Activated CD8-positive, alpha-beta memory T cell treated with anti-CD3 and anti-CD28 coated beads, Interleukin-2, amount 10 ng/mL, durations not matched to agents 7 days and 5 days (primary cell): ENCODE results near the gene TASP1. TPM values are rescaled to one million over a fixed set of nuclear protein-coding genes. Genes with fewer than 3 reads are reported as not detected.
"Not testable (repeated sequence)": the region's sequence is repeated elsewhere in the genome, so short reads cannot be mapped to it uniquely, and the experiment has no call there.

Source experiments
- ATAC-seq: fragments of 150-1000 bp; cut with Tn5 transposase; one replicate; pipeline ENCODE4 v1.10.0; 2021; ENCODE audit warnings: moderate library complexity
- CTCF ChIA-PET: fragments of 350-600 bp; sonication (Branson Sonifier 250); formaldehyde crosslinking; loops from one replicate; lab custom pipeline; 2021; ENCODE audit warnings: antibody characterized with exemption; lab: Charles Lee
- DNase-seq: peaks from one replicate; pipeline ENCODE4 v3.0.0-alpha.2; 2020
- H3K27ac Mint-ChIP-seq: one replicate; pipeline ENCODE4 v1.8.0; 2021; ENCODE audit warnings: mild to moderate bottlenecking, mixed read lengths
- H3K27me3 Mint-ChIP-seq: one replicate; pipeline ENCODE4 v1.8.0; 2021; ENCODE audit warnings: mixed read lengths
- H3K36me3 Mint-ChIP-seq: one replicate; pipeline ENCODE4 v1.8.0; 2021; ENCODE audit warnings: mild to moderate bottlenecking, mixed read lengths
- H3K4me1 Mint-ChIP-seq: one replicate; pipeline ENCODE4 v1.8.0; 2021; ENCODE audit warnings: mixed read lengths
- H3K4me3 Mint-ChIP-seq: one replicate; pipeline ENCODE4 v1.8.0; 2021; ENCODE audit warnings: mild to moderate bottlenecking, moderate library complexity, mixed read lengths
- H3K9me3 Mint-ChIP-seq: one replicate; pipeline ENCODE4 v1.8.0; 2022; ENCODE audit warnings: low read depth, mixed read lengths
- total RNA-seq, 2 experiments: library from RNA; stranded (reverse); gene quantifications; one replicate each; pipeline ENCODE4 v1.2.3, GENCODE V29; 2021

TASP1 gene
- total RNA-seq, 2 experiments from 2014 or later = 10.3 to 11.7 TPM

- no peak overlapping the region for H3K27ac Mint-ChIP-seq
- no peaks in the 10 kb centered on the region for H3K4me1 Mint-ChIP-seq
- DNase-seq (no peak), ATAC-seq (no peak)
- H3K36me3 Mint-ChIP-seq = peaks cover 19% of the 10 kb centered on the region
- CTCF ChIA-PET = no interaction called here
- H3K9me3 Mint-ChIP-seq = no peaks in the 10 kb centered on the region
- H3K4me3 Mint-ChIP-seq = no peak overlapping the region
- no peaks in the 10 kb centered on the region for H3K27me3 Mint-ChIP-seq
These were observed 12.0 kb downstream of the TASP1 start for GRCh38 chr20:13626724-13627123.

- Mint-ChIP-seq H3K36me3 (peaks cover 19% of the 10 kb centered on the region), H3K4me1 (no peaks in the 10 kb centered on the region), H3K27ac (no peak overlapping the region), H3K27me3 (no peaks in the 10 kb centered on the region), H3K4me3 (no peak overlapping the region), H3K9me3 (no peaks in the 10 kb centered on the region)
- ATAC-seq = no peak
- no peak for DNase-seq
- CTCF ChIA-PET = no interaction called here
These were observed 13.3 kb downstream of the TASP1 start for GRCh38 chr20:13625304-13625979.

GRCh38 chr20:13619415-13619814, 19.3 kb downstream of the TASP1 start:
- CTCF ChIA-PET = interaction anchor here (0.6 kb wide), 1 partner anchor 797 kb away, joined by 3 read pairs; no protein-coding TSS in a partner anchor
- not testable (repeated sequence) for H3K9me3 Mint-ChIP-seq
- peaks cover 13% of the 10 kb centered on the region for H3K36me3 Mint-ChIP-seq

GRCh38 chr20:13618456-13618855, 20.3 kb downstream of the TASP1 start:
- H3K36me3 Mint-ChIP-seq = peaks cover 12% of the 10 kb centered on the region
- H3K4me3 Mint-ChIP-seq, H3K27ac Mint-ChIP-seq, CTCF ChIA-PET, ATAC-seq, H3K4me1 Mint-ChIP-seq, DNase-seq, H3K27me3 Mint-ChIP-seq, H3K9me3 Mint-ChIP-seq: not testable (repeated sequence)

More at GRCh38 chr20:13619415-13619814, 19.3 kb downstream of the TASP1 start:
- not testable (repeated sequence) for H3K27ac Mint-ChIP-seq, DNase-seq, H3K27me3 Mint-ChIP-seq, H3K4me1 Mint-ChIP-seq, ATAC-seq, H3K4me3 Mint-ChIP-seq

- H3K4me1 Mint-ChIP-seq, DNase-seq, H3K27ac Mint-ChIP-seq, H3K27me3 Mint-ChIP-seq, H3K9me3 Mint-ChIP-seq, ATAC-seq, H3K4me3 Mint-ChIP-seq, CTCF ChIA-PET: not testable (repeated sequence)
- peaks cover 10% of the 10 kb centered on the region for H3K36me3 Mint-ChIP-seq
These were observed 21.1 kb downstream of the TASP1 start for GRCh38 chr20:13617585-13617984.

GRCh38 chr20:13616713-13617112, 22.0 kb downstream of the TASP1 start:
- ATAC-seq, H3K27me3 Mint-ChIP-seq, CTCF ChIA-PET, H3K36me3 Mint-ChIP-seq, H3K9me3 Mint-ChIP-seq, DNase-seq, H3K4me1 Mint-ChIP-seq, H3K4me3 Mint-ChIP-seq, H3K27ac Mint-ChIP-seq: not testable (repeated sequence)

- Mint-ChIP-seq H3K4me1 (no peaks in the 10 kb centered on the region), H3K36me3 (peaks cover 6% of the 10 kb centered on the region), H3K4me3 (no peak overlapping the region), H3K9me3 (no peaks in the 10 kb centered on the region), H3K27ac (no peak overlapping the region), H3K27me3 (no peaks in the 10 kb centered on the region)
- DNase-seq (no peak), ATAC-seq (no peak)
- CTCF ChIA-PET = no interaction called here
These were observed 24.8 kb downstream of the TASP1 start for GRCh38 chr20:13613917-13614316.

GRCh38 chr20:13611611-13612125, 27.1 kb downstream of the TASP1 start:
- Mint-ChIP-seq H3K27ac (no peak overlapping the region), H3K4me3 (no peak overlapping the region), H3K36me3 (peaks cover 9% of the 10 kb centered on the region), H3K27me3 (no peaks in the 10 kb centered on the region), H3K4me1 (no peaks in the 10 kb centered on the region), H3K9me3 (no peaks in the 10 kb centered on the region)
- DNase-seq (no peak), ATAC-seq (no peak)
- CTCF ChIA-PET = no interaction called here

GRCh38 chr20:13610184-13610583, 28.5 kb downstream of the TASP1 start:
- no peak for DNase-seq
- Mint-ChIP-seq H3K9me3 (no peaks in the 10 kb centered on the region), H3K4me3 (no peak overlapping the region), H3K36me3 (peaks cover 10% of the 10 kb centered on the region), H3K4me1 (no peaks in the 10 kb centered on the region), H3K27me3 (no peaks in the 10 kb centered on the region), H3K27ac (no peak overlapping the region)
- CTCF ChIA-PET = interaction anchor here (0.7 kb wide), 1 partner anchor 161 kb away, joined by 3 read pairs; no protein-coding TSS in a partner anchor
- no peak for ATAC-seq

- Mint-ChIP-seq H3K27ac (no peak overlapping the region), H3K36me3 (peaks cover 15% of the 10 kb centered on the region), H3K27me3 (no peaks in the 10 kb centered on the region), H3K9me3 (no peaks in the 10 kb centered on the region), H3K4me3 (no peak overlapping the region), H3K4me1 (no peaks in the 10 kb centered on the region)
- ATAC-seq = no peak
- no peak for DNase-seq
- CTCF ChIA-PET = no interaction called here
These were observed 30.7 kb downstream of the TASP1 start for GRCh38 chr20:13608066-13608465.

GRCh38 chr20:13593423-13593822, 45.3 kb downstream of the TASP1 start:
- H3K27me3 Mint-ChIP-seq, DNase-seq, H3K9me3 Mint-ChIP-seq, H3K4me3 Mint-ChIP-seq, CTCF ChIA-PET, H3K36me3 Mint-ChIP-seq, ATAC-seq, H3K27ac Mint-ChIP-seq, H3K4me1 Mint-ChIP-seq: not testable (repeated sequence)

- Mint-ChIP-seq H3K4me3 (no peak overlapping the region), H3K4me1 (no peaks in the 10 kb centered on the region), H3K27me3 (no peaks in the 10 kb centered on the region), H3K36me3 (peaks cover 17% of the 10 kb centered on the region), H3K27ac (no peak overlapping the region), H3K9me3 (peaks cover 2% of the 10 kb centered on the region)
- no peak for DNase-seq
- no peak for ATAC-seq
- CTCF ChIA-PET = no interaction called here
These were observed 50.7 kb downstream of the TASP1 start for GRCh38 chr20:13588049-13588448.

GRCh38 chr20:13587370-13587769, 51.4 kb downstream of the TASP1 start:
- ATAC-seq (no peak), DNase-seq (no peak)
- peaks cover 17% of the 10 kb centered on the region for H3K36me3 Mint-ChIP-seq
- H3K9me3 Mint-ChIP-seq = peaks cover 2% of the 10 kb centered on the region
- H3K27ac Mint-ChIP-seq = no peak overlapping the region
- no peak overlapping the region for H3K4me3 Mint-ChIP-seq
- no peaks in the 10 kb centered on the region for H3K4me1 Mint-ChIP-seq
- no peaks in the 10 kb centered on the region for H3K27me3 Mint-ChIP-seq
- CTCF ChIA-PET = no interaction called here

- H3K36me3 Mint-ChIP-seq = peaks cover 17% of the 10 kb centered on the region
- H3K27me3 Mint-ChIP-seq = no peaks in the 10 kb centered on the region
- H3K9me3 Mint-ChIP-seq = peaks cover 2% of the 10 kb centered on the region
- DNase-seq (no peak), ATAC-seq (no peak)
- H3K27ac Mint-ChIP-seq = no peak overlapping the region
- H3K4me3 Mint-ChIP-seq = no peak overlapping the region
- CTCF ChIA-PET = no interaction called here
- H3K4me1 Mint-ChIP-seq = no peaks in the 10 kb centered on the region
These were observed 52.6 kb downstream of the TASP1 start for GRCh38 chr20:13586133-13586532.
